Measurements from ENCODE around the gene NECTIN1. TPM values are rescaled to one million over a fixed set of nuclear protein-coding genes. Genes with fewer than 3 reads are reported as not detected.

The NECTIN1 gene
- total RNA-seq, 1 donor from 2014 or later = 36.7 TPM

DNA sequence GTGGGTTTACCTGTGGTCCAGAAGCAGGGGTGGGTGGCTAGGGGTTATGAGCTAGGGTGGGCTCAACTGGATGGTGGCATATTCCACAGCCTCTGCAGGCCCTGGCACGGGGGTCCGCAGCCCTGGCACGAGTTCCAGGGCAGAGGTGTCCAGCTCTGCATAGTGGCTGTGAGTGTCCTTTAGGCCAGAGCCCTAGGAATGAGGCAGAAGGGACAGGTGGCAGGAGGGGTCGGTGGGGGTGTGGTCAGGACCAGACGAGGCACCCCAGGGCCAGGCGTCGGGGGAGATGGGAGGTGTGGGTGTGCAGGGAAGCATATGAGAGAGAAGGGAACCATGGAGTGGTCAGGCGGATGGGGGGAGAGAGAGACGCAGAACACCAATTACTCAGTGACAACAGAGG is 99.9 kb downstream of the NECTIN1 start:
- ChIA-PET POLR2A (no interaction called here), CTCF (interaction anchor here (1.3 kb wide), 1 partner anchor 9 kb away, joined by 3 read pairs; no protein-coding TSS in a partner anchor)
- Mint-ChIP-seq H3K27me3 (peaks cover 11% of the 10 kb centered on the region), H3K4me3 (no peak overlapping the region), H3K9me3 (no peaks in the 10 kb centered on the region), H3K36me3 (ENCODE audit: low read depth) (no peaks in the 10 kb centered on the region), H3K4me1 (no peaks in the 10 kb centered on the region), H3K27ac (no peak overlapping the region)
- no peak for DNase-seq
- intact Hi-C loops (cut with micrococcal nuclease) = no loop called here
- ATAC-seq (ENCODE audit: low read depth) = no peak
- TF ChIP-seq, protein P1, sequence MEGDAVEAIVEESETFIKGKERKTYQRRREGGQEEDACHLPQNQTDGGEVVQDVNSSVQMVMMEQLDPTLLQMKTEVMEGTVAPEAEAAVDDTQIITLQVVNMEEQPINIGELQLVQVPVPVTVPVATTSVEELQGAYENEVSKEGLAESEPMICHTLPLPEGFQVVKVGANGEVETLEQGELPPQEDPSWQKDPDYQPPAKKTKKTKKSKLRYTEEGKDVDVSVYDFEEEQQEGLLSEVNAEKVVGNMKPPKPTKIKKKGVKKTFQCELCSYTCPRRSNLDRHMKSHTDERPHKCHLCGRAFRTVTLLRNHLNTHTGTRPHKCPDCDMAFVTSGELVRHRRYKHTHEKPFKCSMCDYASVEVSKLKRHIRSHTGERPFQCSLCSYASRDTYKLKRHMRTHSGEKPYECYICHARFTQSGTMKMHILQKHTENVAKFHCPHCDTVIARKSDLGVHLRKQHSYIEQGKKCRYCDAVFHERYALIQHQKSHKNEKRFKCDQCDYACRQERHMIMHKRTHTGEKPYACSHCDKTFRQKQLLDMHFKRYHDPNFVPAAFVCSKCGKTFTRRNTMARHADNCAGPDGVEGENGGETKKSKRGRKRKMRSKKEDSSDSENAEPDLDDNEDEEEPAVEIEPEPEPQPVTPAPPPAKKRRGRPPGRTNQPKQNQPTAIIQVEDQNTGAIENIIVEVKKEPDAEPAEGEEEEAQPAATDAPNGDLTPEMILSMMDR (IDR thresholded peaks at IDR 0.05) = no peak

GRCh38 chr11:119627286-119627685 is 101.7 kb downstream of the NECTIN1 start:
- peaks cover 18% of the 10 kb centered on the region for H3K27me3 Mint-ChIP-seq
- H3K27ac Mint-ChIP-seq = no peak overlapping the region
- no peaks in the 10 kb centered on the region for H3K4me1 Mint-ChIP-seq
- no peaks in the 10 kb centered on the region for H3K9me3 Mint-ChIP-seq
- POLR2A ChIA-PET = no interaction called here
- TF ChIP-seq, protein P1 (IDR thresholded peaks at IDR 0.05) = no peak
- no peaks in the 10 kb centered on the region for H3K36me3 Mint-ChIP-seq (ENCODE audit: low read depth)
- H3K4me3 Mint-ChIP-seq = no peak overlapping the region
- intact Hi-C loops (cut with micrococcal nuclease) = no loop called here
- ATAC-seq (ENCODE audit: low read depth) = no peak
- DNase-seq = no peak
- CTCF ChIA-PET = no interaction called here

DNA sequence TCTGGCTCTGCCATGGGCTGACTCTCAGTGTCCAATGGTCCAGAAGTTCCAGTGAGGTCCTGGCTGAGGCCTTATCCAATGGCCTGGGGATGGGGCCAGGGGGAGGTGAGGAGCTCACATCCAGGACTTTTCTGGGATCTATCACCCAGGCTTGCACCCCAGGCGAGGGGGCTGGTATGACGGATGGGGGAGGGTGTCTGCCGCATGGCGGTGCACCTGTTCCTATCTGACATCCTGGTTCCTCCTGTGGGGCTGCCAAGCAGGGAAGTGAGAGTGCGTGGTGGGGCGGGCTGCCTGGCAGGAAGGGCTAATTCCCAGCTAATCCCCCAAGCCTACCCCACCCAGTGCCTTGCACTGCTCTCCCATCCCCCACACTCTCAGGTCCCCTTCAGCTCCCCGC is 102.1 kb downstream of the NECTIN1 start:
- ChIA-PET POLR2A (no interaction called here), CTCF (no interaction called here)
- peaks cover 18% of the 10 kb centered on the region for H3K27me3 Mint-ChIP-seq
- ATAC-seq (ENCODE audit: low read depth) (no peak), DNase-seq (no peak)
- H3K4me3 Mint-ChIP-seq = no peak overlapping the region
- no peak overlapping the region for H3K27ac Mint-ChIP-seq
- H3K4me1 Mint-ChIP-seq = no peaks in the 10 kb centered on the region
- H3K9me3 Mint-ChIP-seq = no peaks in the 10 kb centered on the region
- intact Hi-C loops (cut with micrococcal nuclease) = no loop called here
- TF ChIP-seq, protein P1 (IDR thresholded peaks at IDR 0.05) = no peak
- no peaks in the 10 kb centered on the region for H3K36me3 Mint-ChIP-seq (ENCODE audit: low read depth)

GRCh38 chr11:119626197-119626841 is 102.7 kb downstream of the NECTIN1 start:
- no peaks in the 10 kb centered on the region for H3K4me1 Mint-ChIP-seq
- ChIA-PET CTCF (interaction anchor here (1.1 kb wide), 1 partner anchor 9 kb away, joined by 5 read pairs; no protein-coding TSS in a partner anchor), POLR2A (no interaction called here)
- no peaks in the 10 kb centered on the region for H3K36me3 Mint-ChIP-seq (ENCODE audit: low read depth)
- H3K27ac Mint-ChIP-seq = no peak overlapping the region
- ATAC-seq (ENCODE audit: low read depth) (no peak), DNase-seq (no peak)
- TF ChIP-seq, protein P1 (IDR thresholded peaks at IDR 0.05) = no peak
- H3K4me3 Mint-ChIP-seq = no peak overlapping the region
- intact Hi-C loops (cut with micrococcal nuclease) = no loop called here
- H3K9me3 Mint-ChIP-seq = no peaks in the 10 kb centered on the region
- peaks cover 18% of the 10 kb centered on the region for H3K27me3 Mint-ChIP-seq

DNA sequence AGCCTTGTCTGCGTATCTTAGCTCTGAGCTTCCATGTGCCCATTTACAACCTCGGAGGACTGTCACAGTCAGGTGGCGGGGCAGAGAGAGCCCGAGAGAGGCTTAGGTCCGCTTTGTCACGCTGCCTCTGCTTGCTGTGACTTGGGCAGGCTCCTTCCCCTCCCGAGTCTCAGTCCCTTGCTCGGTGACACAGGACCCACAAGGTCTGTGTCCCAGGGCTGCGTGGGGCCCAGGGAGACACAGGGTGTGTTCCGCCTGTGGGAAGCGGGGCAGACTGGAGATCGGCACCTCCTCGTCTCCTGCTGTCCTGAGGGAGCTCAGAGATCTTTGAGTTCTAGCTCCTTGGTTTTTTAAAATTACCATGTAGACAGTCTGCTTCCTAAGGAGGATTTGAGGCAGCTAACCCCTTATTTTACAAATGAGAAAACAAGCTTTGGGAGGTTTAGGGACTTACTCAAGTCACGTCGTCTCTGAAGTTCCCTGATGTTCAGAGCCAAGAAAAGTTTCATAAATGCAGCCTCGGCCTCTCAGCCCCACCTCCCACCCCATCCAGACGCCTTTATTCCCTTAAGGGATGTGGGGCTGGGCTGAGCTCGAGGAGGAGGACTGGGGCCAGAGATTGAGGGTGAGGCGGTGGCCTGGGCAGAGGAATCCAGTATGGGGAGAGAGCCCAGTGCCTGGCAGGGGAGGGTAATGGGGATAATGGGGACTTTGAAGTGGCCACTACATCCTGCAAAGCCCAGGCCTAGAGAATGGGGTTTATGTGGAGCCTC is 103.6 kb downstream of the NECTIN1 start:
- DNase-seq (no peak), ATAC-seq (ENCODE audit: low read depth) (no peak)
- Mint-ChIP-seq H3K27ac (no peak overlapping the region), H3K36me3 (ENCODE audit: low read depth) (no peaks in the 10 kb centered on the region), H3K9me3 (no peaks in the 10 kb centered on the region), H3K27me3 (peaks cover 19% of the 10 kb centered on the region), H3K4me1 (no peaks in the 10 kb centered on the region), H3K4me3 (no peak overlapping the region)
- CTCF ChIA-PET = interaction anchor here (1.1 to 1.5 kb wide), 2 partner anchors 10 to 483 kb away, joined by 4 to 5 read pairs; no protein-coding TSS in a partner anchor
- intact Hi-C loops (cut with micrococcal nuclease) = no loop called here
- POLR2A ChIA-PET = no interaction called here
- TF ChIP-seq, protein P1 (IDR thresholded peaks at IDR 0.05) = no peak

All from activated B cell treated with CpG ODN at 0.5 μM for 24 hours (primary cell).